ENCODE measurements around the gene ABCB8.
"Not testable (repeated sequence)": the region's sequence is repeated elsewhere in the genome, so short reads cannot be mapped to it uniquely, and the experiment has no call there.

The ABCB8 gene

GRCh38 chr7:151015967-151016366 lies 12.3 kb upstream of the ABCB8 start:
- no peak for DNase-seq

GRCh38 chr7:151016505-151016904 lies 11.7 kb upstream of the ABCB8 start:
- no peak for DNase-seq

GRCh38 chr7:151016942-151017341 lies 11.3 kb upstream of the ABCB8 start:
- DNase-seq, result no peak

GRCh38 chr7:151017370-151017952 lies 10.8 kb upstream of the ABCB8 start:
- no peak for DNase-seq

- DNase-seq, result no peak
Observed at GRCh38 chr7:151017953-151018420, 10.3 kb upstream of the ABCB8 start.

- no peak for DNase-seq
Observed at GRCh38 chr7:151018421-151019129, 9.7 kb upstream of the ABCB8 start.

- no peak for DNase-seq
Observed at GRCh38 chr7:151019130-151019447, 9.2 kb upstream of the ABCB8 start.

- DNase-seq, result no peak
Observed at GRCh38 chr7:151020231-151020630, 8.0 kb upstream of the ABCB8 start.

- DNase-seq, result no peak
Observed at GRCh38 chr7:151023232-151023631, 5.0 kb upstream of the ABCB8 start.

- DNase-seq, result no peak
Observed at GRCh38 chr7:151024435-151025056, 3.7 kb upstream of the ABCB8 start, which contains the start of gene ATG9B. Gene ATG9B (minus strand): TSS chr7:151024494. CDS start chr7:151024423, 71 bp downstream.

- no peak for DNase-seq
Observed at GRCh38 chr7:151025924-151026671, 2.2 kb upstream of the ABCB8 start.

GRCh38 chr7:151026771-151027727 lies 1.2 kb upstream of the ABCB8 start:
- DNase-seq, result not testable (repeated sequence)

- not testable (repeated sequence) for DNase-seq
Observed at GRCh38 chr7:151027728-151028130, 521 bp upstream of the ABCB8 start.

GRCh38 chr7:151028948-151029501 lies 775 bp downstream of the ABCB8 start:
- DNase-seq, result no peak

- DNase-seq, result no peak
Observed at GRCh38 chr7:151031011-151031410, 2.8 kb downstream of the ABCB8 start.

- no peak for DNase-seq
Observed at GRCh38 chr7:151032936-151033863, 5.0 kb downstream of the ABCB8 start.

GRCh38 chr7:151033864-151034249 lies 5.6 kb downstream of the ABCB8 start:
- no peak for DNase-seq

- DNase-seq, result no peak
Observed at GRCh38 chr7:151034312-151035025, 6.2 kb downstream of the ABCB8 start.

GRCh38 chr7:151035026-151035717 lies 6.9 kb downstream of the ABCB8 start:
- DNase-seq, result no peak

GRCh38 chr7:151035902-151036301 lies 7.7 kb downstream of the ABCB8 start:
- no peak for DNase-seq
